ENCODE data around the gene ROM1. TPM values are rescaled to one million over a fixed set of nuclear protein-coding genes. Genes with fewer than 3 reads are reported as not detected.

ROM1 gene
- total RNA-seq, 1 experiment from 2014 or later: 0.94 TPM

DNA sequence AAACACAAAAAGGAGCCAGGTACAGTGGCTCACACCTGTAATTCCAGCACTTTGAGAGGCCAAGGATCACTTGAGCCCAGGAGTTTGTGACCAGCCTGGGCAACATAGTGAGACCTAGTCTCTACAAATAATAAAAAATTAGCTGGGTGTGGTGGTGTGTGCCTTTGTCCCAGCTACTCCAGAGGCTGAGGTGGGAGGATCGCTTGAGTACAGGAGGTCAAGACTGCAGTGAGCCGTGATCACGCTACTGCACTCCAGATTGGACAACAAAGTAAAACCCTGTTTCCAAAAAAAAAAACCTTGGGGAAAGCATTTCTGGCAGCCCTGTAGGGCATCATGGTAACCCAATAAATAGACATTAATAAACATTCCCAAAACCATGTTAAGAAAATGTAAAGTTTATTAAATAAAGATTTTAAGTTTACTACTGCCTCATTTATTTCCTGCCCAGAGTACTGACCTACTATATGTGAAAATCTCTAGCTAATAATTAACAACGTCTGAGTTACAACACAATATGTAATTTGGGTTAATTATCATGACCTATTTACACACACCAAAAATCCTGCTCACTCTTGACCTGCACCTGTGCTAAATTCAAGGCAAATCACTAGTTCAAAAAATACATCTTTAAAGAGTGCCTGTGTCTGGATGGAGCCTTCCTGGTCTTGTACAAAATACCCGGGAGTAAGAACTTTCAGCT, 47.8 kb upstream of the ROM1 start:
- 0 out of 2 replicates have a peak overlapping the region, but pooled peaks have one; percentile 21 for H3K27ac Mint-ChIP-seq

DNA sequence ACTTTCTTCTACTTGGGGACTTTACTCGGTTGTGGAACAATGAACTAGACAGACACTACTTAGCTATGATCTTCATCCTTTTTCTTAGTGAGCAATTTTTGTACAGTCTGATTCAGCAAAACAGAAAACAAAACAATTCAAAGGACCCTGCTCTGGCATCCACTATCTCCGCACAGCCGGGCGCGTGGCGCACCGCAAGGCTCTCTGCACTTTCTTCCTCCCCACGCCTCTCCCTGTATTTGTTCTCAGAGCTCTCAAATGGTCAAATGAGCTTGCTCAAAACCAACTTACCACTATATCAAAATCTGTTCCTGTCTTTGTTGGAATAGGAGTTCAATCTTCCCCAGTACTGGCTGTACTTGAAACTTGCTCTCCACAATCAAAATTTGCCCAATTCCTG, 46.8 kb upstream of the ROM1 start:
- ChIA-PET CTCF (interaction anchor here (1.3 to 1.7 kb wide), 2 partner anchors 23 to 141 kb away, joined by 4 to 8 read pairs; no protein-coding TSS in a partner anchor), POLR2A (no interaction called here)
- Mint-ChIP-seq H3K4me1 (peaks cover 39% of the 10 kb centered on the region), H3K9me3 (no peaks in the 10 kb centered on the region), H3K4me3 (no peak overlapping the region), H3K27me3 (ENCODE audit: low read depth) (no peaks in the 10 kb centered on the region), H3K36me3 (peaks cover 77% of the 10 kb centered on the region), H3K27ac (peak overlapping the region; percentile 37)
- DNase-seq (ENCODE audit: low spot score) (no peak), ATAC-seq (no peak)
- TF ChIP-seq OVOL2 (CRISPR knock-in tag; IDR thresholded peaks at IDR 0.05; ENCODE audit: borderline replicate concordance) (no peak), ZNF263 (CRISPR knock-in tag; IDR thresholded peaks at IDR 0.05; ENCODE audit: low read depth) (no peak), FOXP1 (CRISPR knock-in tag; IDR thresholded peaks at IDR 0.05; ENCODE audit: borderline replicate concordance) (no peak), ZNF416 (CRISPR knock-in tag; IDR thresholded peaks at IDR 0.05) (no peak), PRRX2 (CRISPR knock-in tag; IDR thresholded peaks at IDR 0.05) (no peak), ZNF396 (CRISPR knock-in tag; IDR thresholded peaks at IDR 0.05; ENCODE audit: borderline replicate concordance) (no peak), TEAD4 (CRISPR knock-in tag; IDR thresholded peaks at IDR 0.05) (no peak), NFE2L1 (CRISPR knock-in tag; IDR thresholded peaks at IDR 0.05) (no peak)
- TF ChIP-seq, protein P1, sequence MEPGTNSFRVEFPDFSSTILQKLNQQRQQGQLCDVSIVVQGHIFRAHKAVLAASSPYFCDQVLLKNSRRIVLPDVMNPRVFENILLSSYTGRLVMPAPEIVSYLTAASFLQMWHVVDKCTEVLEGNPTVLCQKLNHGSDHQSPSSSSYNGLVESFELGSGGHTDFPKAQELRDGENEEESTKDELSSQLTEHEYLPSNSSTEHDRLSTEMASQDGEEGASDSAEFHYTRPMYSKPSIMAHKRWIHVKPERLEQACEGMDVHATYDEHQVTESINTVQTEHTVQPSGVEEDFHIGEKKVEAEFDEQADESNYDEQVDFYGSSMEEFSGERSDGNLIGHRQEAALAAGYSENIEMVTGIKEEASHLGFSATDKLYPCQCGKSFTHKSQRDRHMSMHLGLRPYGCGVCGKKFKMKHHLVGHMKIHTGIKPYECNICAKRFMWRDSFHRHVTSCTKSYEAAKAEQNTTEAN (CRISPR knock-in tag; IDR thresholded peaks at IDR 0.05): no peak
- TF ChIP-seq, protein P2, sequence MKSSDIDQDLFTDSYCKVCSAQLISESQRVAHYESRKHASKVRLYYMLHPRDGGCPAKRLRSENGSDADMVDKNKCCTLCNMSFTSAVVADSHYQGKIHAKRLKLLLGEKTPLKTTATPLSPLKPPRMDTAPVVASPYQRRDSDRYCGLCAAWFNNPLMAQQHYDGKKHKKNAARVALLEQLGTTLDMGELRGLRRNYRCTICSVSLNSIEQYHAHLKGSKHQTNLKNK (CRISPR knock-in tag; IDR thresholded peaks at IDR 0.05): no peak
- TF ChIP-seq, protein P3, sequence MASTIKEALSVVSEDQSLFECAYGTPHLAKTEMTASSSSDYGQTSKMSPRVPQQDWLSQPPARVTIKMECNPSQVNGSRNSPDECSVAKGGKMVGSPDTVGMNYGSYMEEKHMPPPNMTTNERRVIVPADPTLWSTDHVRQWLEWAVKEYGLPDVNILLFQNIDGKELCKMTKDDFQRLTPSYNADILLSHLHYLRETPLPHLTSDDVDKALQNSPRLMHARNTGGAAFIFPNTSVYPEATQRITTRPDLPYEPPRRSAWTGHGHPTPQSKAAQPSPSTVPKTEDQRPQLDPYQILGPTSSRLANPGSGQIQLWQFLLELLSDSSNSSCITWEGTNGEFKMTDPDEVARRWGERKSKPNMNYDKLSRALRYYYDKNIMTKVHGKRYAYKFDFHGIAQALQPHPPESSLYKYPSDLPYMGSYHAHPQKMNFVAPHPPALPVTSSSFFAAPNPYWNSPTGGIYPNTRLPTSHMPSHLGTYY (CRISPR knock-in tag; IDR thresholded peaks at IDR 0.05): no peak
- TF ChIP-seq, protein P4, sequence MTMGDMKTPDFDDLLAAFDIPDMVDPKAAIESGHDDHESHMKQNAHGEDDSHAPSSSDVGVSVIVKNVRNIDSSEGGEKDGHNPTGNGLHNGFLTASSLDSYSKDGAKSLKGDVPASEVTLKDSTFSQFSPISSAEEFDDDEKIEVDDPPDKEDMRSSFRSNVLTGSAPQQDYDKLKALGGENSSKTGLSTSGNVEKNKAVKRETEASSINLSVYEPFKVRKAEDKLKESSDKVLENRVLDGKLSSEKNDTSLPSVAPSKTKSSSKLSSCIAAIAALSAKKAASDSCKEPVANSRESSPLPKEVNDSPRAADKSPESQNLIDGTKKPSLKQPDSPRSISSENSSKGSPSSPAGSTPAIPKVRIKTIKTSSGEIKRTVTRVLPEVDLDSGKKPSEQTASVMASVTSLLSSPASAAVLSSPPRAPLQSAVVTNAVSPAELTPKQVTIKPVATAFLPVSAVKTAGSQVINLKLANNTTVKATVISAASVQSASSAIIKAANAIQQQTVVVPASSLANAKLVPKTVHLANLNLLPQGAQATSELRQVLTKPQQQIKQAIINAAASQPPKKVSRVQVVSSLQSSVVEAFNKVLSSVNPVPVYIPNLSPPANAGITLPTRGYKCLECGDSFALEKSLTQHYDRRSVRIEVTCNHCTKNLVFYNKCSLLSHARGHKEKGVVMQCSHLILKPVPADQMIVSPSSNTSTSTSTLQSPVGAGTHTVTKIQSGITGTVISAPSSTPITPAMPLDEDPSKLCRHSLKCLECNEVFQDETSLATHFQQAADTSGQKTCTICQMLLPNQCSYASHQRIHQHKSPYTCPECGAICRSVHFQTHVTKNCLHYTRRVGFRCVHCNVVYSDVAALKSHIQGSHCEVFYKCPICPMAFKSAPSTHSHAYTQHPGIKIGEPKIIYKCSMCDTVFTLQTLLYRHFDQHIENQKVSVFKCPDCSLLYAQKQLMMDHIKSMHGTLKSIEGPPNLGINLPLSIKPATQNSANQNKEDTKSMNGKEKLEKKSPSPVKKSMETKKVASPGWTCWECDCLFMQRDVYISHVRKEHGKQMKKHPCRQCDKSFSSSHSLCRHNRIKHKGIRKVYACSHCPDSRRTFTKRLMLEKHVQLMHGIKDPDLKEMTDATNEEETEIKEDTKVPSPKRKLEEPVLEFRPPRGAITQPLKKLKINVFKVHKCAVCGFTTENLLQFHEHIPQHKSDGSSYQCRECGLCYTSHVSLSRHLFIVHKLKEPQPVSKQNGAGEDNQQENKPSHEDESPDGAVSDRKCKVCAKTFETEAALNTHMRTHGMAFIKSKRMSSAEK (CRISPR knock-in tag; IDR thresholded peaks at IDR 0.05; ENCODE audit: borderline replicate concordance): no peak
- TF ChIP-seq, protein P5, sequence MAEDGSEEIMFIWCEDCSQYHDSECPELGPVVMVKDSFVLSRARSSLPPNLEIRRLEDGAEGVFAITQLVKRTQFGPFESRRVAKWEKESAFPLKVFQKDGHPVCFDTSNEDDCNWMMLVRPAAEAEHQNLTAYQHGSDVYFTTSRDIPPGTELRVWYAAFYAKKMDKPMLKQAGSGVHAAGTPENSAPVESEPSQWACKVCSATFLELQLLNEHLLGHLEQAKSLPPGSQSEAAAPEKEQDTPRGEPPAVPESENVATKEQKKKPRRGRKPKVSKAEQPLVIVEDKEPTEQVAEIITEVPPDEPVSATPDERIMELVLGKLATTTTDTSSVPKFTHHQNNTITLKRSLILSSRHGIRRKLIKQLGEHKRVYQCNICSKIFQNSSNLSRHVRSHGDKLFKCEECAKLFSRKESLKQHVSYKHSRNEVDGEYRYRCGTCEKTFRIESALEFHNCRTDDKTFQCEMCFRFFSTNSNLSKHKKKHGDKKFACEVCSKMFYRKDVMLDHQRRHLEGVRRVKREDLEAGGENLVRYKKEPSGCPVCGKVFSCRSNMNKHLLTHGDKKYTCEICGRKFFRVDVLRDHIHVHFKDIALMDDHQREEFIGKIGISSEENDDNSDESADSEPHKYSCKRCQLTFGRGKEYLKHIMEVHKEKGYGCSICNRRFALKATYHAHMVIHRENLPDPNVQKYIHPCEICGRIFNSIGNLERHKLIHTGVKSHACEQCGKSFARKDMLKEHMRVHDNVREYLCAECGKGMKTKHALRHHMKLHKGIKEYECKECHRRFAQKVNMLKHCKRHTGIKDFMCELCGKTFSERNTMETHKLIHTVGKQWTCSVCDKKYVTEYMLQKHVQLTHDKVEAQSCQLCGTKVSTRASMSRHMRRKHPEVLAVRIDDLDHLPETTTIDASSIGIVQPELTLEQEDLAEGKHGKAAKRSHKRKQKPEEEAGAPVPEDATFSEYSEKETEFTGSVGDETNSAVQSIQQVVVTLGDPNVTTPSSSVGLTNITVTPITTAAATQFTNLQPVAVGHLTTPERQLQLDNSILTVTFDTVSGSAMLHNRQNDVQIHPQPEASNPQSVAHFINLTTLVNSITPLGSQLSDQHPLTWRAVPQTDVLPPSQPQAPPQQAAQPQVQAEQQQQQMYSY (CRISPR knock-in tag; IDR thresholded peaks at IDR 0.05): no peak

More for the DNA sequence above, 47.8 kb upstream of the ROM1 start:
- DNase-seq (ENCODE audit: low spot score) (no peak), ATAC-seq (no peak)
- Mint-ChIP-seq H3K4me3 (no peak overlapping the region), H3K4me1 (peaks cover 42% of the 10 kb centered on the region), H3K27me3 (ENCODE audit: low read depth) (no peaks in the 10 kb centered on the region), H3K9me3 (no peaks in the 10 kb centered on the region), H3K36me3 (peaks cover 74% of the 10 kb centered on the region)
- POLR2A ChIA-PET: no interaction called here
- CTCF ChIA-PET: interaction anchor here (1.3 to 2.6 kb wide), 3 partner anchors 22 to 141 kb away, joined by 4 to 11 read pairs (median 8); no protein-coding TSS in a partner anchor
- TF ChIP-seq, protein P6, sequence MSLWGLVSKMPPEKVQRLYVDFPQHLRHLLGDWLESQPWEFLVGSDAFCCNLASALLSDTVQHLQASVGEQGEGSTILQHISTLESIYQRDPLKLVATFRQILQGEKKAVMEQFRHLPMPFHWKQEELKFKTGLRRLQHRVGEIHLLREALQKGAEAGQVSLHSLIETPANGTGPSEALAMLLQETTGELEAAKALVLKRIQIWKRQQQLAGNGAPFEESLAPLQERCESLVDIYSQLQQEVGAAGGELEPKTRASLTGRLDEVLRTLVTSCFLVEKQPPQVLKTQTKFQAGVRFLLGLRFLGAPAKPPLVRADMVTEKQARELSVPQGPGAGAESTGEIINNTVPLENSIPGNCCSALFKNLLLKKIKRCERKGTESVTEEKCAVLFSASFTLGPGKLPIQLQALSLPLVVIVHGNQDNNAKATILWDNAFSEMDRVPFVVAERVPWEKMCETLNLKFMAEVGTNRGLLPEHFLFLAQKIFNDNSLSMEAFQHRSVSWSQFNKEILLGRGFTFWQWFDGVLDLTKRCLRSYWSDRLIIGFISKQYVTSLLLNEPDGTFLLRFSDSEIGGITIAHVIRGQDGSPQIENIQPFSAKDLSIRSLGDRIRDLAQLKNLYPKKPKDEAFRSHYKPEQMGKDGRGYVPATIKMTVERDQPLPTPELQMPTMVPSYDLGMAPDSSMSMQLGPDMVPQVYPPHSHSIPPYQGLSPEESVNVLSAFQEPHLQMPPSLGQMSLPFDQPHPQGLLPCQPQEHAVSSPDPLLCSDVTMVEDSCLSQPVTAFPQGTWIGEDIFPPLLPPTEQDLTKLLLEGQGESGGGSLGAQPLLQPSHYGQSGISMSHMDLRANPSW (CRISPR knock-in tag; conservative IDR thresholded peaks at IDR 0.05; ENCODE audit: low read depth): no peak
- TF ChIP-seq IRF2 (CRISPR knock-in tag; IDR thresholded peaks at IDR 0.05; ENCODE audit: borderline replicate concordance, low read depth) (no peak), ZNF232 (CRISPR knock-in tag; IDR thresholded peaks at IDR 0.05) (no peak), RORB (CRISPR knock-in tag; IDR thresholded peaks at IDR 0.05) (no peak), ZNF219 (CRISPR knock-in tag; IDR thresholded peaks at IDR 0.05; ENCODE audit: borderline replicate concordance) (no peak), ZNF423 (CRISPR knock-in tag; IDR thresholded peaks at IDR 0.05) (no peak), FOXJ3 (CRISPR knock-in tag; IDR thresholded peaks at IDR 0.05; ENCODE audit: borderline replicate concordance) (no peak), ETV6 (CRISPR knock-in tag; IDR thresholded peaks at IDR 0.05) (no peak), ZNF121 (CRISPR knock-in tag; IDR thresholded peaks at IDR 0.05) (no peak)
- TF ChIP-seq, protein P7, sequence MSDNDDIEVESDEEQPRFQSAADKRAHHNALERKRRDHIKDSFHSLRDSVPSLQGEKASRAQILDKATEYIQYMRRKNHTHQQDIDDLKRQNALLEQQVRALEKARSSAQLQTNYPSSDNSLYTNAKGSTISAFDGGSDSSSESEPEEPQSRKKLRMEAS (CRISPR knock-in tag; IDR thresholded peaks at IDR 0.05): no peak

Data from WTC11 (cell line).